HEK293 (cell line): ENCODE results near the gene CEP85L.

Experiments used
- CTCF ChIA-PET: fragments of 350-600 bp; formaldehyde crosslinking; extraction: SDS; loops from one replicate; lab custom pipeline; 2021; ENCODE audit warnings: antibody characterized with exemption; lab: Yijun Ruan, JAX
- POLR2A ChIA-PET: fragments of 300-600 bp; formaldehyde crosslinking; extraction: SDS; loops from one replicate; lab custom pipeline; 2020; ENCODE audit warnings: antibody characterized with exemption, inconsistent platforms; lab: Yijun Ruan, JAX
- H3K27ac ChIP-seq: fragments of 200-500 bp; sonication (Bioruptor generic); 2 replicates; pipeline ENCODE4 v1.5.1; 2014; ENCODE audit warnings: low read depth, low read length, control low read depth, inconsistent platforms; ENCODE audit errors: extremely low read depth
- H3K36me3 ChIP-seq, 2 experiments: fragments of 200-500 bp in 1 of 2; sonication (Bioruptor generic) in 1 of 2; 1 replicate in 1 of 2; 2 replicates in 1 of 2; pipeline ENCODE4 v1.5.1; 2014 to 2017; ENCODE audit warnings: inconsistent platforms in 2 of 2, low read length in 2 of 2; ENCODE audit not compliant: control insufficient read depth in 2 of 2, insufficient read depth in 1 of 2
- H3K4me1 ChIP-seq: fragments of 200-500 bp; sonication (Bioruptor generic); 2 replicates; pipeline ENCODE4 v1.5.1; 2014; ENCODE audit warnings: mild to moderate bottlenecking, low read length, inconsistent platforms; ENCODE audit not compliant: control insufficient read depth, insufficient read depth
- H3K4me3 ChIP-seq: 2 replicates; pipeline ENCODE4 v1.5.1; 2011; ENCODE audit warnings: low read depth, mild to moderate bottlenecking, control low read depth, low read length, moderate library complexity
- H3K9me3 ChIP-seq: fragments of 200-500 bp; sonication (Bioruptor generic); 2 replicates; pipeline ENCODE4 v1.5.1; 2014; ENCODE audit warnings: low read depth, low read length, inconsistent platforms; ENCODE audit not compliant: control insufficient read depth, insufficient read depth
- KLF10 ChIP-seq: fragments of 450-650 bp; IDR thresholded peaks from 2 replicates; pipeline ENCODE4 v1.5.1; 2018; ENCODE audit warnings: missing biosample characterization, mild to moderate bottlenecking, missing genetic modification characterization
- KLF16 ChIP-seq: fragments of 450-650 bp; formaldehyde crosslinking; IDR thresholded peaks from 2 replicates; pipeline ENCODE4 v1.5.1; 2017; ENCODE audit warnings: missing biosample characterization, missing genetic modification characterization
- OVOL3 ChIP-seq: fragments of 450-650 bp; formaldehyde crosslinking; IDR thresholded peaks from 2 replicates; pipeline ENCODE4 v1.5.1; 2016; ENCODE audit warnings: missing biosample characterization, missing genetic modification characterization
- RBAK ChIP-seq: fragments of 450-650 bp; formaldehyde crosslinking; IDR thresholded peaks from 2 replicates; pipeline ENCODE4 v1.5.1; 2016; ENCODE audit warnings: missing biosample characterization, missing genetic modification characterization
- ZBTB20 ChIP-seq: fragments of 450-650 bp; formaldehyde crosslinking; IDR thresholded peaks from 2 replicates; pipeline ENCODE4 v1.5.1; 2016; ENCODE audit warnings: missing biosample characterization, missing genetic modification characterization
- ZFP41 ChIP-seq: fragments of 450-650 bp; formaldehyde crosslinking; IDR thresholded peaks from 2 replicates; pipeline ENCODE4 v1.5.1; 2016; ENCODE audit warnings: missing biosample characterization, missing genetic modification characterization, borderline replicate concordance
- ZFP69B ChIP-seq: fragments of 450-650 bp; formaldehyde crosslinking; IDR thresholded peaks from 2 replicates; pipeline ENCODE4 v1.5.1; 2016; ENCODE audit warnings: missing biosample characterization, missing genetic modification characterization
- ZNF146 ChIP-seq: fragments of 450-650 bp; formaldehyde crosslinking; IDR thresholded peaks from 2 replicates; pipeline ENCODE4 v1.5.1; 2016; ENCODE audit warnings: missing biosample characterization, missing genetic modification characterization
- ZNF169 ChIP-seq: fragments of 450-650 bp; formaldehyde crosslinking; IDR thresholded peaks from 2 replicates; pipeline ENCODE4 v1.5.1; 2016; ENCODE audit warnings: missing biosample characterization, missing genetic modification characterization
- ZNF274 ChIP-seq, 2 experiments: fragments of 200-500 bp in 1 of 2; fragments of 450-650 bp in 1 of 2; sonication (Bioruptor generic) in 1 of 2; formaldehyde crosslinking in 1 of 2; IDR thresholded peaks; 2 replicates each; pipeline versions ENCODE4 v1.5.1 to v1.6.1; 2014 to 2016; ENCODE audit warnings: borderline replicate concordance in 1 of 2, inconsistent platforms in 1 of 2, low read length in 1 of 2, missing biosample characterization in 1 of 2, missing genetic modification characterization in 1 of 2
- ZNF529 ChIP-seq: fragments of 450-650 bp; formaldehyde crosslinking; IDR thresholded peaks from 2 replicates; pipeline ENCODE4 v1.5.1; 2017; ENCODE audit warnings: missing genetic modification characterization, missing biosample characterization; ENCODE audit not compliant: insufficient replicate concordance
- ZNF626 ChIP-seq: fragments of 450-650 bp; sonication (Bioruptor Pico); formaldehyde crosslinking; IDR thresholded peaks from 2 replicates; pipeline ENCODE4 v1.5.1; 2018; ENCODE audit warnings: missing biosample characterization, missing genetic modification characterization, inconsistent platforms
- TF ChIP-seq, protein P1 (sequence below): fragments of 450-650 bp; formaldehyde crosslinking; IDR thresholded peaks from 2 replicates; pipeline ENCODE4 v1.5.1; 2016; ENCODE audit warnings: missing biosample characterization, missing genetic modification characterization
- TF ChIP-seq, protein P2 (sequence below): fragments of 450-650 bp; formaldehyde crosslinking; IDR thresholded peaks from 2 replicates; pipeline ENCODE4 v1.5.1; 2016; ENCODE audit warnings: missing biosample characterization, missing genetic modification characterization
- TF ChIP-seq, protein P3 (sequence below): IDR thresholded peaks from 2 replicates; pipeline ENCODE4 v1.6.1; 2011; ENCODE audit warnings: mild to moderate bottlenecking, low read depth, low read length, borderline replicate concordance
- TF ChIP-seq, protein P4 (sequence below): fragments of 450-650 bp; formaldehyde crosslinking; IDR thresholded peaks from 2 replicates; pipeline ENCODE4 v1.5.1; 2016; ENCODE audit warnings: missing biosample characterization, missing genetic modification characterization
- TF ChIP-seq, protein P5 (sequence below): fragments of 450-650 bp; formaldehyde crosslinking; IDR thresholded peaks from 2 replicates; pipeline ENCODE4 v1.5.1; 2016; ENCODE audit warnings: missing biosample characterization, missing genetic modification characterization, low read depth
- TF ChIP-seq, protein P6 (sequence below): fragments of 450-650 bp; formaldehyde crosslinking; conservative IDR thresholded peaks from 2 replicates; pipeline ENCODE4 v1.5.1; 2016; ENCODE audit warnings: low read depth, missing biosample characterization, missing genetic modification characterization

Gene CEP85L

DNA sequence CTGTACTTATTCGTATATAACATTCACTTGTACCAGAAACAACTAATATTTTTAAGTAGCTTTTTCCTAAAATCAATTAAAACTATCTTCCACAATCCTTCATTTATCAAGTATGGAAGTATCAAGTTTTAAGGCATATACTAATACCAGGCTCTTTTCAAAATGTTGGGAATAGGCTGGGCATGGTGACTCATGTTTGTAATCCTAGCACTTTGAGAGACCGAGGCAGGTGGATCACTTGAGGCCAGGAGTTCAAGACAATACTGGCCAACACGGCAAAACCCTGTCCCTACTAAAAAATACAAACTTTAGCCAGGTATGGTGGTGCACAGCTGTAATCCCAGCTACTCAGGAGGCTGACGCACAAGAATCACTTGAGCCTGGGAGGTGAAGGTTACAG, 129.0 kb downstream of the CEP85L start:
- ChIA-PET POLR2A (no interaction called here), CTCF (no interaction called here)
- Histone ChIP-seq H3K36me3 (peaks cover 4 to 5% of the 10 kb centered on the region in 2 experiments; a peak in 2 of 3 replicates), H3K4me1 (no peaks in the 10 kb centered on the region), H3K27ac (no peak overlapping the region), H3K9me3 (no peaks in the 10 kb centered on the region), H3K4me3 (no peak overlapping the region)
- TF ChIP-seq OVOL3 (tag by site-specific recombination), result no peak
- TF ChIP-seq RBAK (tag by site-specific recombination), result no peak
- TF ChIP-seq ZFP41 (tag by site-specific recombination), result no peak
- TF ChIP-seq KLF10, result no peak
- TF ChIP-seq ZNF626, result no peak
- no peak for TF ChIP-seq ZNF529 (tag by site-specific recombination)
- no peak for TF ChIP-seq KLF16
- TF ChIP-seq, protein P1, sequence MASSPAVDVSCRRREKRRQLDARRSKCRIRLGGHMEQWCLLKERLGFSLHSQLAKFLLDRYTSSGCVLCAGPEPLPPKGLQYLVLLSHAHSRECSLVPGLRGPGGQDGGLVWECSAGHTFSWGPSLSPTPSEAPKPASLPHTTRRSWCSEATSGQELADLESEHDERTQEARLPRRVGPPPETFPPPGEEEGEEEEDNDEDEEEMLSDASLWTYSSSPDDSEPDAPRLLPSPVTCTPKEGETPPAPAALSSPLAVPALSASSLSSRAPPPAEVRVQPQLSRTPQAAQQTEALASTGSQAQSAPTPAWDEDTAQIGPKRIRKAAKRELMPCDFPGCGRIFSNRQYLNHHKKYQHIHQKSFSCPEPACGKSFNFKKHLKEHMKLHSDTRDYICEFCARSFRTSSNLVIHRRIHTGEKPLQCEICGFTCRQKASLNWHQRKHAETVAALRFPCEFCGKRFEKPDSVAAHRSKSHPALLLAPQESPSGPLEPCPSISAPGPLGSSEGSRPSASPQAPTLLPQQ (tag by site-specific recombination), result no peak
- TF ChIP-seq ZNF274 (IDR thresholded peaks at IDR 0.05; ENCODE audit: low read length), result no peak
- TF ChIP-seq ZNF274 (tag by site-specific recombination; IDR thresholded peaks at IDR 0.05; ENCODE audit: borderline replicate concordance), result no peak
- TF ChIP-seq, protein P2, sequence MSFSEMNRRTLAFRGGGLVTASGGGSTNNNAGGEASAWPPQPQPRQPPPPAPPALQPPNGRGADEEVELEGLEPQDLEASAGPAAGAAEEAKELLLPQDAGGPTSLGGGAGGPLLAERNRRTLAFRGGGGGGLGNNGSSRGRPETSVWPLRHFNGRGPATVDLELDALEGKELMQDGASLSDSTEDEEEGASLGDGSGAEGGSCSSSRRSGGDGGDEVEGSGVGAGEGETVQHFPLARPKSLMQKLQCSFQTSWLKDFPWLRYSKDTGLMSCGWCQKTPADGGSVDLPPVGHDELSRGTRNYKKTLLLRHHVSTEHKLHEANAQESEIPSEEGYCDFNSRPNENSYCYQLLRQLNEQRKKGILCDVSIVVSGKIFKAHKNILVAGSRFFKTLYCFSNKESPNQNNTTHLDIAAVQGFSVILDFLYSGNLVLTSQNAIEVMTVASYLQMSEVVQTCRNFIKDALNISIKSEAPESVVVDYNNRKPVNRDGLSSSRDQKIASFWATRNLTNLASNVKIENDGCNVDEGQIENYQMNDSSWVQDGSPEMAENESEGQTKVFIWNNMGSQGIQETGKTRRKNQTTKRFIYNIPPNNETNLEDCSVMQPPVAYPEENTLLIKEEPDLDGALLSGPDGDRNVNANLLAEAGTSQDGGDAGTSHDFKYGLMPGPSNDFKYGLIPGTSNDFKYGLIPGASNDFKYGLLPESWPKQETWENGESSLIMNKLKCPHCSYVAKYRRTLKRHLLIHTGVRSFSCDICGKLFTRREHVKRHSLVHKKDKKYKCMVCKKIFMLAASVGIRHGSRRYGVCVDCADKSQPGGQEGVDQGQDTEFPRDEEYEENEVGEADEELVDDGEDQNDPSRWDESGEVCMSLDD (tag by site-specific recombination), result no peak
- TF ChIP-seq ZBTB20 (tag by site-specific recombination), result no peak
- TF ChIP-seq, protein P3, sequence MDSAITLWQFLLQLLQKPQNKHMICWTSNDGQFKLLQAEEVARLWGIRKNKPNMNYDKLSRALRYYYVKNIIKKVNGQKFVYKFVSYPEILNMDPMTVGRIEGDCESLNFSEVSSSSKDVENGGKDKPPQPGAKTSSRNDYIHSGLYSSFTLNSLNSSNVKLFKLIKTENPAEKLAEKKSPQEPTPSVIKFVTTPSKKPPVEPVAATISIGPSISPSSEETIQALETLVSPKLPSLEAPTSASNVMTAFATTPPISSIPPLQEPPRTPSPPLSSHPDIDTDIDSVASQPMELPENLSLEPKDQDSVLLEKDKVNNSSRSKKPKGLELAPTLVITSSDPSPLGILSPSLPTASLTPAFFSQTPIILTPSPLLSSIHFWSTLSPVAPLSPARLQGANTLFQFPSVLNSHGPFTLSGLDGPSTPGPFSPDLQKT, result no peak
- TF ChIP-seq, protein P4, sequence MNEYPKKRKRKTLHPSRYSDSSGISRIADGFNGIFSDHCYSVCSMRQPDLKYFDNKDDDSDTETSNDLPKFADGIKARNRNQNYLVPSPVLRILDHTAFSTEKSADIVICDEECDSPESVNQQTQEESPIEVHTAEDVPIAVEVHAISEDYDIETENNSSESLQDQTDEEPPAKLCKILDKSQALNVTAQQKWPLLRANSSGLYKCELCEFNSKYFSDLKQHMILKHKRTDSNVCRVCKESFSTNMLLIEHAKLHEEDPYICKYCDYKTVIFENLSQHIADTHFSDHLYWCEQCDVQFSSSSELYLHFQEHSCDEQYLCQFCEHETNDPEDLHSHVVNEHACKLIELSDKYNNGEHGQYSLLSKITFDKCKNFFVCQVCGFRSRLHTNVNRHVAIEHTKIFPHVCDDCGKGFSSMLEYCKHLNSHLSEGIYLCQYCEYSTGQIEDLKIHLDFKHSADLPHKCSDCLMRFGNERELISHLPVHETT (tag by site-specific recombination), result no peak
- TF ChIP-seq ZFP69B (tag by site-specific recombination), result no peak
- TF ChIP-seq, protein P5, sequence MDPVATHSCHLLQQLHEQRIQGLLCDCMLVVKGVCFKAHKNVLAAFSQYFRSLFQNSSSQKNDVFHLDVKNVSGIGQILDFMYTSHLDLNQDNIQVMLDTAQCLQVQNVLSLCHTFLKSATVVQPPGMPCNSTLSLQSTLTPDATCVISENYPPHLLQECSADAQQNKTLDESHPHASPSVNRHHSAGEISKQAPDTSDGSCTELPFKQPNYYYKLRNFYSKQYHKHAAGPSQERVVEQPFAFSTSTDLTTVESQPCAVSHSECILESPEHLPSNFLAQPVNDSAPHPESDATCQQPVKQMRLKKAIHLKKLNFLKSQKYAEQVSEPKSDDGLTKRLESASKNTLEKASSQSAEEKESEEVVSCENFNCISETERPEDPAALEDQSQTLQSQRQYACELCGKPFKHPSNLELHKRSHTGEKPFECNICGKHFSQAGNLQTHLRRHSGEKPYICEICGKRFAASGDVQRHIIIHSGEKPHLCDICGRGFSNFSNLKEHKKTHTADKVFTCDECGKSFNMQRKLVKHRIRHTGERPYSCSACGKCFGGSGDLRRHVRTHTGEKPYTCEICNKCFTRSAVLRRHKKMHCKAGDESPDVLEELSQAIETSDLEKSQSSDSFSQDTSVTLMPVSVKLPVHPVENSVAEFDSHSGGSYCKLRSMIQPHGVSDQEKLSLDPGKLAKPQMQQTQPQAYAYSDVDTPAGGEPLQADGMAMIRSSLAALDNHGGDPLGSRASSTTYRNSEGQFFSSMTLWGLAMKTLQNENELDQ, result no peak
- no peak for TF ChIP-seq ZNF146 (tag by site-specific recombination)

DNA sequence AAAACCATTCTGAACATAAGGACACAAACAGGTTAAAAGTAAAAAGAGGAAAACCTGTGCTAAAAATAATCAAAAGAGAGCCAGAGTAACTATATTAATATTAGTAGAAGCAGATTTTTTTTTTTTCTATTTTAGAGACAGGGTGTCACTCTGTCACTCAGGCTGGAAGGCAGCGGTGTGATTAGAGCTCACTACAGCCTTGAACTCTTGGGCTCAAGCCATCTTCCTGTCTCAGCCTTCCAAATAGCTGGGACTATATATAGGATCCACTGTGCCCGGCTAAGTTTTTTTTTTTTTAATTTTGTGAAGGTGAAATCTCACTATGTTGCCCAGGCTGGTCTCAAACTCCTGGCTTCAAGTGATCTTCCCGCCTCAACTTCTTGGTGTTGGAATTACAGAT, 136.7 kb downstream of the CEP85L start:
- CTCF ChIA-PET, result no interaction called here

More for the DNA sequence above, 136.7 kb downstream of the CEP85L start:
- H3K27ac ChIP-seq, result no peak overlapping the region
- H3K9me3 ChIP-seq, result no peaks in the 10 kb centered on the region
- POLR2A ChIA-PET, result no interaction called here
- TF ChIP-seq ZNF626 (no peak), ZNF169 (tag by site-specific recombination) (no peak)
- TF ChIP-seq, protein P6, sequence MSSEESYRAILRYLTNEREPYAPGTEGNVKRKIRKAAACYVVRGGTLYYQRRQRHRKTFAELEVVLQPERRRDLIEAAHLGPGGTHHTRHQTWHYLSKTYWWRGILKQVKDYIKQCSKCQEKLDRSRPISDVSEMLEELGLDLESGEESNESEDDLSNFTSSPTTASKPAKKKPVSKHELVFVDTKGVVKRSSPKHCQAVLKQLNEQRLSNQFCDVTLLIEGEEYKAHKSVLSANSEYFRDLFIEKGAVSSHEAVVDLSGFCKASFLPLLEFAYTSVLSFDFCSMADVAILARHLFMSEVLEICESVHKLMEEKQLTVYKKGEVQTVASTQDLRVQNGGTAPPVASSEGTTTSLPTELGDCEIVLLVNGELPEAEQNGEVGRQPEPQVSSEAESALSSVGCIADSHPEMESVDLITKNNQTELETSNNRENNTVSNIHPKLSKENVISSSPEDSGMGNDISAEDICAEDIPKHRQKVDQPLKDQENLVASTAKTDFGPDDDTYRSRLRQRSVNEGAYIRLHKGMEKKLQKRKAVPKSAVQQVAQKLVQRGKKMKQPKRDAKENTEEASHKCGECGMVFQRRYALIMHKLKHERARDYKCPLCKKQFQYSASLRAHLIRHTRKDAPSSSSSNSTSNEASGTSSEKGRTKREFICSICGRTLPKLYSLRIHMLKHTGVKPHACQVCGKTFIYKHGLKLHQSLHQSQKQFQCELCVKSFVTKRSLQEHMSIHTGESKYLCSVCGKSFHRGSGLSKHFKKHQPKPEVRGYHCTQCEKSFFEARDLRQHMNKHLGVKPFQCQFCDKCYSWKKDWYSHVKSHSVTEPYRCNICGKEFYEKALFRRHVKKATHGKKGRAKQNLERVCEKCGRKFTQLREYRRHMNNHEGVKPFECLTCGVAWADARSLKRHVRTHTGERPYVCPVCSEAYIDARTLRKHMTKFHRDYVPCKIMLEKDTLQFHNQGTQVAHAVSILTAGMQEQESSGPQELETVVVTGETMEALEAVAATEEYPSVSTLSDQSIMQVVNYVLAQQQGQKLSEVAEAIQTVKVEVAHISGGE (tag by site-specific recombination), result no peak
- H3K4me3 ChIP-seq, result no peak overlapping the region
- H3K4me1 ChIP-seq, result no peaks in the 10 kb centered on the region
- H3K36me3 ChIP-seq, result no peaks in the 10 kb centered on the region
